Skeletal muscle tissue (tissue), 4 donors: ENCODE results near the gene KRTAP5-8. TPM values are rescaled to one million over a fixed set of nuclear protein-coding genes. Genes with fewer than 3 reads are reported as not detected.
"Not testable (repeated sequence)": the region's sequence is repeated elsewhere in the genome, so short reads cannot be mapped to it uniquely, and the experiment has no call there.

Experiments
- H3K27ac ChIP-seq: one replicate; pipeline ENCODE4 v1.7.0; 2013; ENCODE audit warnings: mild to moderate bottlenecking, low read depth, low read length, inconsistent platforms
- H3K27me3 ChIP-seq, 3 donors: one replicate each; pipeline ENCODE4 v1.7.0; 2013; ENCODE audit warnings: low read length in 3 of 3; ENCODE audit not compliant: control insufficient read depth in 3 of 3, insufficient read depth in 3 of 3
- H3K36me3 ChIP-seq, 3 donors: one replicate each; pipeline ENCODE4 v1.7.0; 2013; ENCODE audit warnings: low read length in 3 of 3; ENCODE audit not compliant: control insufficient read depth in 3 of 3, insufficient read depth in 3 of 3
- H3K4me1 ChIP-seq, 3 donors: one replicate each; pipeline ENCODE4 v1.7.0; 2013; ENCODE audit warnings: low read length in 3 of 3, mild to moderate bottlenecking in 3 of 3; ENCODE audit not compliant: control insufficient read depth in 3 of 3, insufficient read depth in 3 of 3
- H3K4me3 ChIP-seq, 3 donors: one replicate each; pipeline ENCODE4 v1.7.0; 2013; ENCODE audit warnings: low read length in 3 of 3
- H3K9ac ChIP-seq, 3 donors: one replicate each; pipeline ENCODE4 v1.7.0; 2013; ENCODE audit warnings: low read length in 3 of 3, mild to moderate bottlenecking in 3 of 3, moderate library complexity in 2 of 3, low read depth in 1 of 3
- H3K9me3 ChIP-seq, 3 donors: one replicate each; pipeline ENCODE4 v1.7.0; 2013; ENCODE audit warnings: low read length in 3 of 3; ENCODE audit not compliant: control insufficient read depth in 3 of 3
- total RNA-seq: library from RNA; depleted of rRNA; stranded (reverse); fragments of >200 nt; gene quantifications from one replicate; pipeline ENCODE4 v1.2.3, GENCODE V29; 2014
- donor health status: Osteomylitis.

The KRTAP5-8 gene
- total RNA-seq, 1 donor from 2014 or later, result not detected

- no peaks in the 10 kb centered on the region for H3K9me3 ChIP-seq
- H3K36me3 ChIP-seq, result no peaks in the 10 kb centered on the region
- no peak overlapping the region for H3K9ac ChIP-seq
- H3K4me3 ChIP-seq, result no peak overlapping the region
- no peaks in the 10 kb centered on the region for H3K27me3 ChIP-seq
- no peaks in the 10 kb centered on the region for H3K4me1 ChIP-seq
- no peak overlapping the region for H3K27ac ChIP-seq
Observed at GRCh38 chr11:71530602-71531001, 7.2 kb upstream of the KRTAP5-8 start.

- Histone ChIP-seq H3K9ac (no peak overlapping the region), H3K36me3 (no peaks in the 10 kb centered on the region), H3K9me3 (no peaks in the 10 kb centered on the region), H3K4me3 (no peak overlapping the region), H3K4me1 (no peaks in the 10 kb centered on the region), H3K27ac (no peak overlapping the region), H3K27me3 (no peaks in the 10 kb centered on the region)
Observed at GRCh38 chr11:71532036-71532610, 5.7 kb upstream of the KRTAP5-8 start.

GRCh38 chr11:71534711-71535608, 2.9 kb upstream of the KRTAP5-8 start:
- H3K27me3 ChIP-seq, H3K27ac ChIP-seq, H3K4me1 ChIP-seq, H3K36me3 ChIP-seq, H3K9ac ChIP-seq, H3K9me3 ChIP-seq, H3K4me3 ChIP-seq: not testable (repeated sequence)

- H3K36me3 ChIP-seq, result no peaks in the 10 kb centered on the region
- H3K9me3 ChIP-seq, result no peaks in the 10 kb centered on the region
- H3K27ac ChIP-seq, result no peak overlapping the region
- no peak overlapping the region for H3K9ac ChIP-seq
- no peaks in the 10 kb centered on the region for H3K4me1 ChIP-seq
- no peaks in the 10 kb centered on the region for H3K27me3 ChIP-seq
- H3K4me3 ChIP-seq, result no peak overlapping the region
Observed at GRCh38 chr11:71535825-71536224, 2.0 kb upstream of the KRTAP5-8 start.

- Histone ChIP-seq H3K4me3 (no peak overlapping the region), H3K36me3 (no peaks in the 10 kb centered on the region), H3K4me1 (no peaks in the 10 kb centered on the region), H3K27me3 (peaks cover 0 to 3% (median 0%) of the 10 kb centered on the region in 3 donors), H3K27ac (no peak overlapping the region), H3K9me3 (no peaks in the 10 kb centered on the region), H3K9ac (no peak overlapping the region)
Observed at GRCh38 chr11:71537537-71537936, 288 bp upstream of the KRTAP5-8 start.

- Histone ChIP-seq H3K9ac (no peak overlapping the region), H3K27me3 (peaks cover 0 to 5% (median 0%) of the 10 kb centered on the region in 3 donors), H3K27ac (no peak overlapping the region), H3K4me3 (no peak overlapping the region), H3K36me3 (no peaks in the 10 kb centered on the region), H3K4me1 (no peaks in the 10 kb centered on the region), H3K9me3 (no peaks in the 10 kb centered on the region)
Observed at GRCh38 chr11:71538666-71538990, 803 bp downstream of the KRTAP5-8 start.

- Histone ChIP-seq H3K9ac (no peak overlapping the region), H3K27me3 (peaks cover 0 to 5% (median 0%) of the 10 kb centered on the region in 3 donors), H3K4me1 (no peaks in the 10 kb centered on the region), H3K9me3 (no peaks in the 10 kb centered on the region), H3K36me3 (no peaks in the 10 kb centered on the region), H3K27ac (no peak overlapping the region), H3K4me3 (no peak overlapping the region)
Observed at GRCh38 chr11:71539017-71539416, 1.2 kb downstream of the KRTAP5-8 start.

GRCh38 chr11:71539971-71540370, 2.1 kb downstream of the KRTAP5-8 start:
- not testable (repeated sequence) for H3K9ac ChIP-seq, H3K4me3 ChIP-seq, H3K27me3 ChIP-seq, H3K4me1 ChIP-seq, H3K36me3 ChIP-seq, H3K9me3 ChIP-seq, H3K27ac ChIP-seq

- H3K36me3 ChIP-seq, H3K27ac ChIP-seq, H3K4me1 ChIP-seq, H3K27me3 ChIP-seq, H3K9ac ChIP-seq, H3K9me3 ChIP-seq, H3K4me3 ChIP-seq: not testable (repeated sequence)
Observed at GRCh38 chr11:71540521-71541304, 2.9 kb downstream of the KRTAP5-8 start.

GRCh38 chr11:71542382-71542781, 4.6 kb downstream of the KRTAP5-8 start:
- no peak overlapping the region for H3K27ac ChIP-seq
- peaks cover 0 to 5% (median 0%) of the 10 kb centered on the region in 3 donors for H3K27me3 ChIP-seq
- no peaks in the 10 kb centered on the region for H3K36me3 ChIP-seq
- H3K9me3 ChIP-seq, result no peaks in the 10 kb centered on the region
- H3K4me1 ChIP-seq, result no peaks in the 10 kb centered on the region
- no peak overlapping the region for H3K4me3 ChIP-seq
- H3K9ac ChIP-seq, result no peak overlapping the region
